IMR-90 (cell line): ENCODE results near the gene MB21D2. TPM values are rescaled to one million over a fixed set of nuclear protein-coding genes. Genes with fewer than 3 reads are reported as not detected.

ENCODE experiments used
- ATAC-seq: fragments of 200-7000 bp; cut with Tn5 transposase; 2 replicates; pipeline ENCODE4 v1.9.1; 2020; ENCODE audit warnings: low read depth, mild to moderate bottlenecking, moderate library complexity
- BruUV-seq: library from RNA; stranded (reverse); fragments of 400-500 nt; replicated peaks from 2 replicates; lab custom pipeline; 2021; lab: Mats Ljungman, UMichigan
- CTCF ChIA-PET: fragments of 300-600 bp; formaldehyde crosslinking; extraction: SDS; loops from one replicate; lab custom pipeline; 2021; ENCODE audit warnings: antibody characterized with exemption; lab: Yijun Ruan, JAX
- POLR2A ChIA-PET: fragments of 300-600 bp; sonication (Branson Sonifier 250); formaldehyde crosslinking; loops from one replicate; lab custom pipeline; 2022; ENCODE audit warnings: antibody characterized with exemption; ENCODE audit not compliant: unreplicated experiment; lab: Charles Lee
- DNase-seq: peaks from one replicate; pipeline ENCODE4 v3.0.0; 2013
- H2AFZ ChIP-seq: replicated peaks from 2 replicates; pipeline ENCODE3; 2013; ENCODE audit warnings: low read length, mild to moderate bottlenecking; ENCODE audit not compliant: poor library complexity
- H2AK5ac ChIP-seq: 2 replicates; pipeline ENCODE4 v1.6.1; 2013; ENCODE audit warnings: low read depth, low read length, inconsistent platforms
- H2AK9ac ChIP-seq: replicated peaks from 2 replicates; pipeline ENCODE3; 2013; ENCODE audit warnings: mild to moderate bottlenecking, low read depth, low read length, moderate library complexity; ENCODE audit not compliant: poor library complexity
- H2BK120ac ChIP-seq: 2 replicates; pipeline ENCODE4 v1.6.1; 2013; ENCODE audit warnings: low read depth, low read length, inconsistent platforms
- H2BK15ac ChIP-seq: 3 replicates; pipeline ENCODE4 v1.6.1; 2013; ENCODE audit warnings: low read depth, low read length, inconsistent platforms
- H2BK20ac ChIP-seq: 2 replicates; pipeline ENCODE4 v1.6.1; 2013; ENCODE audit warnings: low read depth, mild to moderate bottlenecking, inconsistent platforms, low read length, moderate library complexity
- H2BK5ac ChIP-seq: 2 replicates; pipeline ENCODE4 v1.6.1; 2013; ENCODE audit warnings: mild to moderate bottlenecking, low read depth, low read length, inconsistent platforms; ENCODE audit not compliant: poor library complexity, severe bottlenecking
- H3K14ac ChIP-seq: replicated peaks from 2 replicates; pipeline ENCODE4 v1.6.1; 2013; ENCODE audit warnings: low read depth, low read length, inconsistent platforms
- H3K18ac ChIP-seq: 2 replicates; pipeline ENCODE4 v1.6.1; 2013; ENCODE audit warnings: low read depth, low read length, control low read depth
- H3K23ac ChIP-seq: 2 replicates; pipeline ENCODE4 v1.6.1; 2013; ENCODE audit warnings: low read depth, low read length, inconsistent platforms
- H3K27ac ChIP-seq: 2 replicates; pipeline ENCODE4 v1.5.1; 2013; ENCODE audit warnings: mild to moderate bottlenecking, control low read depth, low read length; ENCODE audit not compliant: insufficient read depth
- H3K27me3 ChIP-seq: 2 replicates; pipeline ENCODE4 v1.6.1; 2013; ENCODE audit warnings: low read length; ENCODE audit not compliant: control insufficient read depth, insufficient read depth
- H3K36me3 ChIP-seq: 2 replicates; pipeline ENCODE4 v1.6.1; 2013; ENCODE audit warnings: low read length, mixed read lengths; ENCODE audit not compliant: control insufficient read depth, insufficient read depth
- H3K4ac ChIP-seq: 2 replicates; pipeline ENCODE4 v1.6.1; 2013; ENCODE audit warnings: low read depth, low read length, inconsistent platforms
- H3K4me1 ChIP-seq: 2 replicates; pipeline ENCODE4 v1.6.1; 2013; ENCODE audit warnings: low read length, mixed read lengths; ENCODE audit not compliant: control insufficient read depth, insufficient read depth
- H3K4me2 ChIP-seq: 2 replicates; pipeline ENCODE4 v1.6.1; 2013; ENCODE audit warnings: low read depth, mild to moderate bottlenecking, control low read depth, low read length, moderate library complexity
- H3K4me3 ChIP-seq: 2 replicates; pipeline ENCODE4 v1.5.1; 2013; ENCODE audit warnings: low read depth, mild to moderate bottlenecking, control low read depth, low read length, moderate library complexity; ENCODE audit not compliant: insufficient read depth
- H3K56ac ChIP-seq: 2 replicates; pipeline ENCODE4 v1.6.1; 2013; ENCODE audit warnings: low read length, inconsistent platforms; ENCODE audit not compliant: insufficient read depth; ENCODE audit errors: extremely low read depth
- H3K79me1 ChIP-seq, 2 experiments: 2 replicates each; pipeline ENCODE4 v1.6.1; 2013; ENCODE audit warnings: low read length in 2 of 2, inconsistent platforms in 1 of 2, low read depth in 1 of 2
- H3K9ac ChIP-seq: 2 replicates; pipeline ENCODE4 v1.6.1; 2013; ENCODE audit warnings: low read depth, low read length, control low read depth
- H3K9me1 ChIP-seq: 2 replicates; pipeline ENCODE4 v1.6.1; 2013; ENCODE audit warnings: low read length, inconsistent platforms; ENCODE audit not compliant: insufficient read depth
- H3K9me3 ChIP-seq: 2 replicates; pipeline ENCODE4 v1.6.1; 2013; ENCODE audit warnings: low read length; ENCODE audit not compliant: control insufficient read depth, insufficient read depth
- H4K20me1 ChIP-seq: 2 replicates; pipeline ENCODE4 v1.6.1; 2013; ENCODE audit warnings: low read length, inconsistent platforms; ENCODE audit not compliant: insufficient read depth
- H4K5ac ChIP-seq: 2 replicates; pipeline ENCODE4 v1.6.1; 2013; ENCODE audit warnings: mild to moderate bottlenecking, low read depth, low read length, control low read depth
- H4K8ac ChIP-seq, 2 experiments: 2 replicates each; pipeline ENCODE4 v1.6.1; 2013; ENCODE audit warnings: low read depth in 2 of 2, low read length in 2 of 2, control low read depth in 1 of 2, inconsistent platforms in 1 of 2
- H4K91ac ChIP-seq: 2 replicates; pipeline ENCODE4 v1.6.1; 2013; ENCODE audit warnings: low read depth, low read length, inconsistent platforms; ENCODE audit not compliant: insufficient read depth
- CEBPB ChIP-seq: IDR thresholded peaks from 2 replicates; pipeline ENCODE4 v1.6.1; 2012; ENCODE audit warnings: low read depth, low read length, improper control_type of control experiment
- FOS ChIP-seq: fragments of 150-350 bp; IDR thresholded peaks from 2 replicates; pipeline ENCODE4 v1.6.1; 2016; ENCODE audit warnings: low read depth, low read length
- MAZ ChIP-seq: IDR thresholded peaks from 2 replicates; pipeline ENCODE4 v1.6.1; 2012; ENCODE audit warnings: low read depth, mild to moderate bottlenecking, low read length, improper control_type of control experiment, moderate library complexity, borderline replicate concordance
- MXI1 ChIP-seq: IDR thresholded peaks from 2 replicates; pipeline ENCODE4 v1.6.1; 2012; ENCODE audit warnings: low read depth, mild to moderate bottlenecking, low read length, moderate library complexity, borderline replicate concordance
- NFE2L2 ChIP-seq: fragments of 150-350 bp; IDR thresholded peaks from 2 replicates; pipeline ENCODE4 v1.6.1; 2016; ENCODE audit warnings: low read depth, mild to moderate bottlenecking, low read length
- POLR2A ChIP-seq: IDR thresholded peaks from 2 replicates; pipeline ENCODE4 v1.6.1; 2012; ENCODE audit warnings: mild to moderate bottlenecking, low read depth, low read length
- RAD21 ChIP-seq: IDR thresholded peaks from 2 replicates; pipeline ENCODE4 v1.6.1; 2012; ENCODE audit warnings: low read length, improper control_type of control experiment
- RCOR1 ChIP-seq: IDR thresholded peaks from 2 replicates; pipeline ENCODE4 v1.6.1; 2012; ENCODE audit warnings: mild to moderate bottlenecking, low read length, improper control_type of control experiment; ENCODE audit not compliant: insufficient replicate concordance
- SMC3 ChIP-seq: fragments of 150-350 bp; IDR thresholded peaks from 2 replicates; pipeline ENCODE4 v1.6.1; 2016; ENCODE audit warnings: low read depth, mild to moderate bottlenecking, antibody characterized with exemption, low read length, moderate library complexity
- WGBS, 2 experiments: methylation state at CpG; one replicate each; pipeline versions ENCODE4 v1.1.5 to v1.1.7; 2013; ENCODE audit warnings: missing lambda C conversion rate in 2 of 2; ENCODE audit not compliant: insufficient read length in 1 of 2; ENCODE audit errors: extremely low coverage in 2 of 2; 5-methylcytosine and 5-hydroxymethylcytosine counted together
- dilution Hi-C: fragments of 300-500 bp; cut with HindIII; formaldehyde crosslinking; loops from one replicate; pipeline ENCODE4 v1.14.3; 2018; ENCODE audit warnings: low sequenced_read_pairs; ENCODE audit not compliant: unreplicated experiment
- in situ Hi-C: fragments of 300-500 bp; cut with MboI; formaldehyde crosslinking; loops from 3 replicates; pipeline ENCODE4 v1.14.3; 2019; ENCODE audit warnings: low sequenced_read_pairs, inconsistent platforms, mixed read lengths
- intact Hi-C: fragments of 100-400 bp; cut with micrococcal nuclease; formaldehyde crosslinking; loops from 2 replicates; pipeline ENCODE4 v1.10.0; 2022
- polyA plus RNA-seq, 3 experiments: library from polyadenylated mRNA; depleted of rRNA; stranded (reverse); fragments of >200 nt; gene quantifications; 2 replicates each; pipeline ENCODE4 v1.2.3, GENCODE V29; 2012; ENCODE audit warnings: low replicate concordance in 1 of 3
- total RNA-seq: library from RNA; depleted of rRNA; stranded (reverse); fragments of >200 nt; gene quantifications from 2 replicates; pipeline ENCODE4 v1.2.3, GENCODE V29; 2012
- TF ChIP-seq, protein P1 (sequence below): fragments of 150-350 bp; IDR thresholded peaks from 2 replicates; pipeline ENCODE4 v1.6.1; 2016; ENCODE audit warnings: low read depth, mild to moderate bottlenecking, low read length, moderate library complexity, borderline replicate concordance
- TF ChIP-seq, protein P2 (sequence below): conservative IDR thresholded peaks from 2 replicates; pipeline ENCODE4 v1.5.1; 2012; ENCODE audit warnings: mild to moderate bottlenecking, low read depth, low read length, improper control_type of control experiment

Gene MB21D2
- total and polyA plus RNA-seq, 2 of the 4 experiments (the other 2 are of a cell fraction): 13.6 to 44.8 TPM

DNA sequence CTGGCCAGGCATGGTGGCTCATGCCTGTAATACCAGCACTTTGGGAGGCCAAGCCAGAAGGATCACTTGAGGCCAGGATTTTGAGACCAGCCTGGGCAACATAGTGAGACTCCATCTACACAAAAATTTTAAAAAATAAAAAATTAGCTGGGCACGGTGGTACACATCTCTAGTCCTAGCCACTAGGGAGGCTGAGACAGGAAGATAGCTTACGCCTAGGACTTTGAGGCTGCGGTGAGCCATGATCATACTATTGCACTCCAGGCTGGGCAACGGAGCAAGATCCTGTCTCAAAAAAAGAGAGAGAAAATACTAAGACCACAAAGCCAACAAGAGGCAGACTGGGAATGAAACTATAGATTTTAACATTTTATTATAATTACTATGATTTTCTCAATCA, 4.1 kb downstream of the MB21D2 start:
- H2BK5ac ChIP-seq: no peak overlapping the region
- H2BK15ac ChIP-seq: no peak overlapping the region
- no peak overlapping the region for H3K4ac ChIP-seq
- no peaks in the 10 kb centered on the region for H3K27me3 ChIP-seq
- no peak overlapping the region for H3K23ac ChIP-seq
- BruUV-seq: no TSS peak
- CTCF ChIA-PET: interaction anchor here (5.3 kb wide), 1 partner anchor 126 kb away, joined by 27 read pairs; no protein-coding TSS in a partner anchor
- POLR2A ChIA-PET: no interaction called here
- no peak overlapping the region for H4K5ac ChIP-seq
- no peak overlapping the region for H2AK9ac ChIP-seq
- no peak overlapping the region for H2AFZ ChIP-seq
- ATAC-seq: no peak
- no peak for DNase-seq
- no peaks in the 10 kb centered on the region; the same call in 1 of the 2 replicates for H3K9me1 ChIP-seq
- H3K36me3 ChIP-seq: no peaks in the 10 kb centered on the region
- H3K4me1 ChIP-seq: peaks cover 5% of the 10 kb centered on the region
- H3K56ac ChIP-seq: no peak overlapping the region
- no peak overlapping the region for H3K18ac ChIP-seq
- H3K4me3 ChIP-seq: no peak overlapping the region
- dilution Hi-C loops (no loop called here), in situ Hi-C loops (loop anchor here (5.0 kb wide), 1 partner anchor 96 kb away; no protein-coding TSS in a partner anchor), intact Hi-C loops (no loop called here)
- no peak overlapping the region for H3K27ac ChIP-seq
- peaks cover 24% of the 10 kb centered on the region; the same call in 1 of the 2 replicates for H4K20me1 ChIP-seq
- H4K91ac ChIP-seq: no peak overlapping the region
- no peak for TF ChIP-seq MXI1
- TF ChIP-seq FOS: no peak
- TF ChIP-seq RAD21: no peak
- TF ChIP-seq CEBPB: no peak
- TF ChIP-seq POLR2A: no peak
- TF ChIP-seq, protein P1, sequence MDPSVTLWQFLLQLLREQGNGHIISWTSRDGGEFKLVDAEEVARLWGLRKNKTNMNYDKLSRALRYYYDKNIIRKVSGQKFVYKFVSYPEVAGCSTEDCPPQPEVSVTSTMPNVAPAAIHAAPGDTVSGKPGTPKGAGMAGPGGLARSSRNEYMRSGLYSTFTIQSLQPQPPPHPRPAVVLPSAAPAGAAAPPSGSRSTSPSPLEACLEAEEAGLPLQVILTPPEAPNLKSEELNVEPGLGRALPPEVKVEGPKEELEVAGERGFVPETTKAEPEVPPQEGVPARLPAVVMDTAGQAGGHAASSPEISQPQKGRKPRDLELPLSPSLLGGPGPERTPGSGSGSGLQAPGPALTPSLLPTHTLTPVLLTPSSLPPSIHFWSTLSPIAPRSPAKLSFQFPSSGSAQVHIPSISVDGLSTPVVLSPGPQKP: no peak
- no peak for TF ChIP-seq RCOR1
- TF ChIP-seq, protein P2, sequence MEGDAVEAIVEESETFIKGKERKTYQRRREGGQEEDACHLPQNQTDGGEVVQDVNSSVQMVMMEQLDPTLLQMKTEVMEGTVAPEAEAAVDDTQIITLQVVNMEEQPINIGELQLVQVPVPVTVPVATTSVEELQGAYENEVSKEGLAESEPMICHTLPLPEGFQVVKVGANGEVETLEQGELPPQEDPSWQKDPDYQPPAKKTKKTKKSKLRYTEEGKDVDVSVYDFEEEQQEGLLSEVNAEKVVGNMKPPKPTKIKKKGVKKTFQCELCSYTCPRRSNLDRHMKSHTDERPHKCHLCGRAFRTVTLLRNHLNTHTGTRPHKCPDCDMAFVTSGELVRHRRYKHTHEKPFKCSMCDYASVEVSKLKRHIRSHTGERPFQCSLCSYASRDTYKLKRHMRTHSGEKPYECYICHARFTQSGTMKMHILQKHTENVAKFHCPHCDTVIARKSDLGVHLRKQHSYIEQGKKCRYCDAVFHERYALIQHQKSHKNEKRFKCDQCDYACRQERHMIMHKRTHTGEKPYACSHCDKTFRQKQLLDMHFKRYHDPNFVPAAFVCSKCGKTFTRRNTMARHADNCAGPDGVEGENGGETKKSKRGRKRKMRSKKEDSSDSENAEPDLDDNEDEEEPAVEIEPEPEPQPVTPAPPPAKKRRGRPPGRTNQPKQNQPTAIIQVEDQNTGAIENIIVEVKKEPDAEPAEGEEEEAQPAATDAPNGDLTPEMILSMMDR: no peak
- TF ChIP-seq SMC3: no peak
- no peak for TF ChIP-seq NFE2L2
- TF ChIP-seq MAZ: no peak
- H3K9me3 ChIP-seq: no peaks in the 10 kb centered on the region
- no CpG with 5 or more reads among the region's 4 CpGs for WGBS, 2 experiments
- no peak overlapping the region for H3K9ac ChIP-seq
- no peak overlapping the region for H2BK20ac ChIP-seq
- H4K8ac ChIP-seq: no peak overlapping the region
- H3K79me1 ChIP-seq: peaks cover 0 to 34% of the 10 kb centered on the region in 2 experiments; a peak in 3 of 4 replicates
- H3K4me2 ChIP-seq: no peak overlapping the region
- H2AK5ac ChIP-seq: no peak overlapping the region
- no peak overlapping the region for H2BK120ac ChIP-seq
- no peak overlapping the region for H3K14ac ChIP-seq
